Neural crest cell (in vitro differentiated cells): Measurements from ENCODE around the gene TAMM41. TPM values are rescaled to one million over a fixed set of nuclear protein-coding genes. Genes with fewer than 3 reads are reported as not detected.

Experiments
- DNase-seq: peaks from one replicate; pipeline ENCODE4 v3.0.0; 2021; ENCODE audit warnings: low read depth, mixed read lengths, low spot score
- H3K27ac Mint-ChIP-seq: one replicate; pipeline ENCODE4 v1.8.0; 2021; ENCODE audit warnings: mild to moderate bottlenecking, mixed read lengths; ENCODE audit not compliant: unreplicated experiment
- H3K27me3 Mint-ChIP-seq: 2 replicates; pipeline ENCODE4 v1.8.0; 2021; ENCODE audit warnings: low read depth, mild to moderate bottlenecking, mixed read lengths
- H3K36me3 Mint-ChIP-seq: 2 replicates; pipeline ENCODE4 v1.8.0; 2021; ENCODE audit warnings: low read depth, mild to moderate bottlenecking, mixed read lengths
- H3K4me1 Mint-ChIP-seq: 2 replicates; pipeline ENCODE4 v1.8.0; 2021; ENCODE audit warnings: mixed read lengths
- H3K4me3 Mint-ChIP-seq: one replicate; pipeline ENCODE4 v1.8.0; 2021; ENCODE audit warnings: mild to moderate bottlenecking, mixed read lengths
- H3K9me3 Mint-ChIP-seq: 2 replicates; pipeline ENCODE4 v1.8.0; 2021; ENCODE audit warnings: mixed read lengths
- total RNA-seq: library from RNA; stranded (reverse); gene quantifications from 2 replicates; pipeline ENCODE4 v1.2.1, GENCODE V29; 2021
- TF ChIP-seq, protein P1 (sequence below): fragments of 200-600 bp; sonication (generic); conservative IDR thresholded peaks from 2 replicates; pipeline ENCODE4 v1.5.0; 2021; ENCODE audit warnings: antibody characterized with exemption, mild to moderate bottlenecking

The TAMM41 gene
- total RNA-seq, 1 donor from 2014 or later, result 23.6 TPM

DNA sequence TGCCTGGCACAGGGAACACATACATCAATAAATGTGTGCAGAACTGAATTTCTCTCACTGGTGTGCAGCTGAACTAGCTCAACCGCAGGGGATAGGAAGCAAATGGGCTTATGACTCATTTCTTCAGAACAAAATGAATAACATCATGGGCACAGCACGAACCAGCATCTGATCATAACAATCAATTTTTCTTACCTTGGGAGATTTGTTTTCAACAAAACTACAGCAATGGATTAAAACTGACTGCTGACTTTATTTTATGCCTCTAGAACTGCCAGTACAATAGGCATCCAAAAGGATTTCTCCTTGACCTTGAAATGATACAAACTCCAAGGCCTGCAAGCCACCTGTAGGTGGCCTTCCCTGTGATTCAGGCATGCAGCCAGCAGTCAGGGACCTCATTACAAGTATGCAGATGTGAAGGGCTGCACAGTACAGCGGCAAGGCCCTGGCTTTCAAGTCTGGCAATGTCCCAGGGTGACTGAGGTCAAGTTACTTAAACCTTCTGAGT, 26.1 kb downstream of the TAMM41 start:
- Mint-ChIP-seq H3K4me1 (peaks cover 4% of the 10 kb centered on the region), H3K27ac (no peak overlapping the region), H3K4me3 (no peak overlapping the region), H3K9me3 (no peaks in the 10 kb centered on the region), H3K27me3 (no peaks in the 10 kb centered on the region), H3K36me3 (peaks cover 8% of the 10 kb centered on the region)
- no peak for DNase-seq
- TF ChIP-seq, protein P1, sequence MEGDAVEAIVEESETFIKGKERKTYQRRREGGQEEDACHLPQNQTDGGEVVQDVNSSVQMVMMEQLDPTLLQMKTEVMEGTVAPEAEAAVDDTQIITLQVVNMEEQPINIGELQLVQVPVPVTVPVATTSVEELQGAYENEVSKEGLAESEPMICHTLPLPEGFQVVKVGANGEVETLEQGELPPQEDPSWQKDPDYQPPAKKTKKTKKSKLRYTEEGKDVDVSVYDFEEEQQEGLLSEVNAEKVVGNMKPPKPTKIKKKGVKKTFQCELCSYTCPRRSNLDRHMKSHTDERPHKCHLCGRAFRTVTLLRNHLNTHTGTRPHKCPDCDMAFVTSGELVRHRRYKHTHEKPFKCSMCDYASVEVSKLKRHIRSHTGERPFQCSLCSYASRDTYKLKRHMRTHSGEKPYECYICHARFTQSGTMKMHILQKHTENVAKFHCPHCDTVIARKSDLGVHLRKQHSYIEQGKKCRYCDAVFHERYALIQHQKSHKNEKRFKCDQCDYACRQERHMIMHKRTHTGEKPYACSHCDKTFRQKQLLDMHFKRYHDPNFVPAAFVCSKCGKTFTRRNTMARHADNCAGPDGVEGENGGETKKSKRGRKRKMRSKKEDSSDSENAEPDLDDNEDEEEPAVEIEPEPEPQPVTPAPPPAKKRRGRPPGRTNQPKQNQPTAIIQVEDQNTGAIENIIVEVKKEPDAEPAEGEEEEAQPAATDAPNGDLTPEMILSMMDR, result no peak

GRCh38 chr3:11819146-11819689, 27.5 kb downstream of the TAMM41 start:
- TF ChIP-seq, protein P1, result no peak
- Mint-ChIP-seq H3K4me3 (no peak overlapping the region), H3K36me3 (peaks cover 7% of the 10 kb centered on the region), H3K27ac (no peak overlapping the region), H3K9me3 (no peaks in the 10 kb centered on the region), H3K4me1 (peaks cover 4% of the 10 kb centered on the region), H3K27me3 (no peaks in the 10 kb centered on the region)
- DNase-seq, result no peak

- Mint-ChIP-seq H3K27me3 (no peaks in the 10 kb centered on the region), H3K36me3 (peaks cover 7% of the 10 kb centered on the region), H3K4me3 (no peak overlapping the region), H3K4me1 (peaks cover 4% of the 10 kb centered on the region), H3K27ac (peak overlapping the region; percentile 36), H3K9me3 (no peaks in the 10 kb centered on the region)
- DNase-seq, result no peak
- TF ChIP-seq, protein P1, result no peak
Observed at GRCh38 chr3:11818033-11818432, 28.7 kb downstream of the TAMM41 start.

- no peak overlapping the region for H3K4me3 Mint-ChIP-seq
- TF ChIP-seq, protein P1, result no peak
- H3K27ac Mint-ChIP-seq, result peak overlapping the region; percentile 39
- no peaks in the 10 kb centered on the region for H3K27me3 Mint-ChIP-seq
- no peak for DNase-seq
- no peaks in the 10 kb centered on the region for H3K9me3 Mint-ChIP-seq
- H3K4me1 Mint-ChIP-seq, result peaks cover 4% of the 10 kb centered on the region
- peaks cover 4% of the 10 kb centered on the region for H3K36me3 Mint-ChIP-seq
Observed at GRCh38 chr3:11815111-11815510, 31.6 kb downstream of the TAMM41 start.

GRCh38 chr3:11814663-11815062, 32.0 kb downstream of the TAMM41 start:
- H3K4me1 Mint-ChIP-seq, result peaks cover 4% of the 10 kb centered on the region
- no peak overlapping the region for H3K4me3 Mint-ChIP-seq
- peaks cover 4% of the 10 kb centered on the region for H3K36me3 Mint-ChIP-seq
- no peaks in the 10 kb centered on the region for H3K9me3 Mint-ChIP-seq
- no peak for DNase-seq
- no peaks in the 10 kb centered on the region for H3K27me3 Mint-ChIP-seq
- H3K27ac Mint-ChIP-seq, result no peak overlapping the region
- TF ChIP-seq, protein P1, result no peak
